ENCODE data around the gene RAPGEF4. TPM values are rescaled to one million over a fixed set of nuclear protein-coding genes. Genes with fewer than 3 reads are reported as not detected.

Gene RAPGEF4
- total and polyA plus RNA-seq, 2 of the 13 experiments (the other 11 are each of a cell fraction or from before 2014, with no cell fraction given): 0.78 to 0.91 TPM

DNA sequence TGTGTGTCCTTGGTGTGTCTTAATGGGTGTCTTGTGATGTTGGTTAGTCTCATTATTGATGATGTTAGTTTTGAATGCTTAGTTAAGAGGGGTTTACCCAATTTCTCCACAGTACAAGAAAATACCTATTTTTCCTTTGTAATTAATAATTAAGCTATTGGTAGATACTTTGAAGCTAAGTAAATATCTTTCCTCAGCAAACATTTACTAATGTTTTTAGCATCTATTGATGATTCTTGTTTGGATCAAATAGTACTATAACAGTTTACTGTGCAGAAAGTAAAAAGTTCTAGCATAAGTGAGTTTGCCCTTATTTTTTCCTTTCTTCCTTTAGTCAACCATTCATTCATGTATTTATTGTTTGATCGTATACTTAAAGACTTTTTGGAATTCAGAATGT is 359.1 kb downstream of the RAPGEF4 start (continued):
- TF ChIP-seq ZNF780A (CRISPR knock-in tag; IDR thresholded peaks at IDR 0.05): no peak
- TF ChIP-seq HNRNPLL (IDR thresholded peaks at IDR 0.05; ENCODE audit: low read depth, low read length, poor library complexity, severe bottlenecking): no peak
- no peak for TF ChIP-seq TAF15 (IDR thresholded peaks at IDR 0.05; ENCODE audit: low read depth, low read length, poor library complexity, severe bottlenecking)
- no peak for TF ChIP-seq POLR2AphosphoS5 (IDR thresholded peaks at IDR 0.05; ENCODE audit: low read depth, low read length)
- no peak for TF ChIP-seq ZNF558 (CRISPR knock-in tag; IDR thresholded peaks at IDR 0.05; ENCODE audit: borderline replicate concordance)

DNA sequence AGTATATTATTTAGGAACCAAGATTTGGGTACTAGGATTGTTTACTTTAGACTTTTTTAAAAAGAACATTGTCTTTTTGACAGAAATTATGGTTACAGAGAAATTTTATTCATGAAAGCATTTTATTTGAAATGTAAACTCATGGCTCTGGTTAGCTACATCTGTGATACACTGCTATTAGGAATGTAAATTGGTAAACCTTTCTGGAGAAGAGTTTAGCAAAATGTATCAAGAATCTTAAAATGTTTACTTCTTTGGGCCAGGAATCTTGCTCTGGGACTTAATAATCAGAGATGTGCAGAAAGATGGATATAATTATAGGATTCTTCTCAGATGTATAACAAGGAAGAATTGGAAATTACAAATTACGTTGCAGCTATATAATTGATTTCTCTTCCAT is 359.7 kb downstream of the RAPGEF4 start:
- ATAC-seq (no peak), FAIRE-seq (no peak), DNase-seq (ENCODE audit: low spot score) (no peak)
- 96% methylated on average over 1 of the region's 1 CpG for whole genome bisulfite sequencing (ENCODE audit: low lambda C conversion rate)
- intact Hi-C loops (cut with micrococcal nuclease; ENCODE audit: unreplicated experiment): no loop called here
- no TSS peak for BruUV-seq (replicated peaks)
- in situ Hi-C loops (cut with HindIII; ENCODE audit: extremely low pct_ligation_motif_present, low pct_unique_long_range_greater_than_20kb): no loop called here
- ChIA-PET CTCF (ENCODE audit: low intra/inter-chr PET ratio, low total read pairs) (no interaction called here), POLR2A (no interaction called here)
- H3K4me2 ChIP-seq (ENCODE audit: low read depth, low read length): no peak overlapping the region
- no peak overlapping the region for H3K9ac ChIP-seq (ENCODE audit: insufficient read depth, low read depth, low read length)
- H3K9me3 ChIP-seq (ENCODE audit: low read length): no peaks in the 10 kb centered on the region
- no peak overlapping the region for H3K4me3 ChIP-seq (replicated peaks in 1 of 3; ENCODE audit: insufficient read depth in 1 of 3, low read depth in 2 of 3, low read length in 3 of 3)
- peaks cover 10% of the 10 kb centered on the region for H3K4me1 ChIP-seq (ENCODE audit: insufficient read depth, low read length)
- peaks cover 0 to 19% of the 10 kb centered on the region in 2 experiments; a peak in 4 of 5 replicates for H3K36me3 ChIP-seq (replicated peaks in 1 of 2; ENCODE audit: control insufficient read depth in 1 of 2, insufficient read depth in 2 of 2, low read length in 2 of 2)
- no peaks in the 10 kb centered on the region for H3K27me3 ChIP-seq (ENCODE audit: control insufficient read depth in 1 of 2, insufficient read depth in 2 of 2, low read length in 2 of 2)
- H3K27ac ChIP-seq (ENCODE audit: extremely low read length, insufficient read depth, low read length): no peak overlapping the region
- no peaks in the 10 kb centered on the region for H4K20me1 ChIP-seq (ENCODE audit: insufficient read depth, low read length)
- H2AFZ ChIP-seq (ENCODE audit: low read length): no peak overlapping the region
- TF ChIP-seq ATAD3A (CRISPR knock-in tag; IDR thresholded peaks at IDR 0.05): no peak
- TF ChIP-seq, protein P1, sequence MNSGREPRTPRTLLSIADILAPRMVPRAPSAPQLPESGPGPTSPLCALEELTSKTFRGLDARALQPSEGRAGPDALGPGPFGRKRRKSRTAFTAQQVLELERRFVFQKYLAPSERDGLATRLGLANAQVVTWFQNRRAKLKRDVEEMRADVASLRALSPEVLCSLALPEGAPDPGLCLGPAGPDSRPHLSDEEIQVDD (CRISPR knock-in tag; IDR thresholded peaks at IDR 0.05; ENCODE audit: borderline replicate concordance): no peak
- no peak for TF ChIP-seq ZNF12 (CRISPR knock-in tag; IDR thresholded peaks at IDR 0.05)
- no peak for TF ChIP-seq SALL1 (CRISPR knock-in tag; IDR thresholded peaks at IDR 0.05)
- TF ChIP-seq HCFC1 (IDR thresholded peaks at IDR 0.05; ENCODE audit: low read depth, low read length): no peak
- no peak for TF ChIP-seq ZNF446 (CRISPR knock-in tag; IDR thresholded peaks at IDR 0.05)
- no peak for TF ChIP-seq JUND (CRISPR knock-in tag; IDR thresholded peaks at IDR 0.05)
- TF ChIP-seq, protein P2, sequence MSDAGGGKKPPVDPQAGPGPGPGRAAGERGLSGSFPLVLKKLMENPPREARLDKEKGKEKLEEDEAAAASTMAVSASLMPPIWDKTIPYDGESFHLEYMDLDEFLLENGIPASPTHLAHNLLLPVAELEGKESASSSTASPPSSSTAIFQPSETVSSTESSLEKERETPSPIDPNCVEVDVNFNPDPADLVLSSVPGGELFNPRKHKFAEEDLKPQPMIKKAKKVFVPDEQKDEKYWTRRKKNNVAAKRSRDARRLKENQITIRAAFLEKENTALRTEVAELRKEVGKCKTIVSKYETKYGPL (CRISPR knock-in tag; IDR thresholded peaks at IDR 0.05): no peak
- no peak for TF ChIP-seq ZIK1 (CRISPR knock-in tag; IDR thresholded peaks at IDR 0.05; ENCODE audit: borderline replicate concordance, low read depth)
- no peaks in the 10 kb centered on the region for H3K79me2 ChIP-seq (ENCODE audit: insufficient read depth, low read length)

All from HepG2 (cell line).